Brain microvascular endothelial cell (primary cell): ENCODE results near the gene GTF2IRD1.

ENCODE experiments used
- DNase-seq: peaks from one replicate; pipeline ENCODE4 v3.0.0-alpha.2; 2020
- H3K27ac ChIP-seq: fragments of 250-450 bp; sonication (Bioruptor Pico); 2 replicates; pipeline ENCODE4 v1.5.1; 2020; ENCODE audit warnings: mild to moderate bottlenecking, moderate library complexity
- H3K27me3 ChIP-seq: fragments of 250-450 bp; sonication (Bioruptor Pico); replicated peaks from 2 replicates; pipeline ENCODE4 v1.5.1; 2020; ENCODE audit warnings: mild to moderate bottlenecking
- H3K36me3 ChIP-seq: fragments of 250-450 bp; sonication (Bioruptor Pico); replicated peaks from 2 replicates; pipeline ENCODE4 v1.5.1; 2020; ENCODE audit warnings: mild to moderate bottlenecking
- H3K4me3 ChIP-seq: 2 replicates; pipeline ENCODE4 v1.5.1; 2011; ENCODE audit warnings: low read depth, mild to moderate bottlenecking, control low read depth, low read length, moderate library complexity
- in situ Hi-C: cut with HindIII; loops from 2 replicates; pipeline ENCODE4 v1.10.0; 2017; ENCODE audit warnings: low sequenced_read_pairs, low pct_ligation_motif_present
- TF ChIP-seq, protein P1 (sequence below): IDR thresholded peaks from 2 replicates; pipeline ENCODE4 v1.5.1; 2011; ENCODE audit warnings: low read depth, mild to moderate bottlenecking, moderate library complexity, low read length, control low read depth, inconsistent platforms; ENCODE audit errors: missing control alignments

The GTF2IRD1 gene

DNA sequence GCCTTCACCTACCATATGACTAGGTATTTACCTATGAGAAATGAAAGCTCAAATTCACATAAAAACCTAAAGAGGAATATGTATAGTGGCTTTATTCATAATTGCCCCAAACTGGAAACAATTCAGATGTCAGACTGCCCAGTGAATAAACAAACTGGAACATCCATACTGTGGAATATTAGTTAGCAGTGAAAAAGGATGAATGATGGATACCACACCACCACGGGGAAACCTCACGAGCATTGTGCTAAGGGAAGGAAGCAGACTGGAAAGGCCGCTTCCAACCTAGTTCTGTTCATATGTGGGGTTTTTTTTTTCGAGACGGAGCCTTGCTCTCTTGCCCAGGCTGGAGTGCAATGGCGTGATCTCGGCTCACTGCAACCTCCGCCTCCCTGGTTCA is 16.8 kb downstream of the GTF2IRD1 start:
- Histone ChIP-seq H3K27ac (no peak overlapping the region), H3K4me3 (no peak overlapping the region), H3K27me3 (no peaks in the 10 kb centered on the region), H3K36me3 (no peaks in the 10 kb centered on the region)
- in situ Hi-C loops, result no loop called here
- no peak for DNase-seq
- TF ChIP-seq, protein P1, sequence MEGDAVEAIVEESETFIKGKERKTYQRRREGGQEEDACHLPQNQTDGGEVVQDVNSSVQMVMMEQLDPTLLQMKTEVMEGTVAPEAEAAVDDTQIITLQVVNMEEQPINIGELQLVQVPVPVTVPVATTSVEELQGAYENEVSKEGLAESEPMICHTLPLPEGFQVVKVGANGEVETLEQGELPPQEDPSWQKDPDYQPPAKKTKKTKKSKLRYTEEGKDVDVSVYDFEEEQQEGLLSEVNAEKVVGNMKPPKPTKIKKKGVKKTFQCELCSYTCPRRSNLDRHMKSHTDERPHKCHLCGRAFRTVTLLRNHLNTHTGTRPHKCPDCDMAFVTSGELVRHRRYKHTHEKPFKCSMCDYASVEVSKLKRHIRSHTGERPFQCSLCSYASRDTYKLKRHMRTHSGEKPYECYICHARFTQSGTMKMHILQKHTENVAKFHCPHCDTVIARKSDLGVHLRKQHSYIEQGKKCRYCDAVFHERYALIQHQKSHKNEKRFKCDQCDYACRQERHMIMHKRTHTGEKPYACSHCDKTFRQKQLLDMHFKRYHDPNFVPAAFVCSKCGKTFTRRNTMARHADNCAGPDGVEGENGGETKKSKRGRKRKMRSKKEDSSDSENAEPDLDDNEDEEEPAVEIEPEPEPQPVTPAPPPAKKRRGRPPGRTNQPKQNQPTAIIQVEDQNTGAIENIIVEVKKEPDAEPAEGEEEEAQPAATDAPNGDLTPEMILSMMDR, result no peak

DNA sequence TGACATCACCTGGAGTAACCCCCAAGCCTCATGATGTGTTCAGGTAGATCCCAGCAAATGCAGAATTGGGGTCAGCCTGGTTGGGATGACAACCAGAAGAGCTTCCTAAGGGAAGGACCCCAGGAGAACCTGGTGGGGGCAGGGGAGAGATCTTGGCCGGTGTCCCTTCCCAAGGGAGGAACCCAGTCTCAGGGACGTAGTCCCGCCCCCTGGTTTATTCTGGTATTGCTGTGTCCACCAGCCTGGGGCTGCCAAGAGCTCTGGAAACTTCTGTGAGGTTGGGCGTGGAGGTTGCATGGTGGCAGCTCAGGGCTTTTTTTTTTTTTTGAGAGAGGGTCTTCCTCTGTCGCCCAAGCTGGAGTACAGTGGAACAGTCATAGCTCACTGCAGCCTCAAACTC is 19.4 kb downstream of the GTF2IRD1 start:
- no peaks in the 10 kb centered on the region for H3K36me3 ChIP-seq
- no peak overlapping the region for H3K4me3 ChIP-seq
- no peak overlapping the region for H3K27ac ChIP-seq
- TF ChIP-seq, protein P1, result no peak
- in situ Hi-C loops, result no loop called here
- no peak for DNase-seq
- H3K27me3 ChIP-seq, result no peaks in the 10 kb centered on the region

DNA sequence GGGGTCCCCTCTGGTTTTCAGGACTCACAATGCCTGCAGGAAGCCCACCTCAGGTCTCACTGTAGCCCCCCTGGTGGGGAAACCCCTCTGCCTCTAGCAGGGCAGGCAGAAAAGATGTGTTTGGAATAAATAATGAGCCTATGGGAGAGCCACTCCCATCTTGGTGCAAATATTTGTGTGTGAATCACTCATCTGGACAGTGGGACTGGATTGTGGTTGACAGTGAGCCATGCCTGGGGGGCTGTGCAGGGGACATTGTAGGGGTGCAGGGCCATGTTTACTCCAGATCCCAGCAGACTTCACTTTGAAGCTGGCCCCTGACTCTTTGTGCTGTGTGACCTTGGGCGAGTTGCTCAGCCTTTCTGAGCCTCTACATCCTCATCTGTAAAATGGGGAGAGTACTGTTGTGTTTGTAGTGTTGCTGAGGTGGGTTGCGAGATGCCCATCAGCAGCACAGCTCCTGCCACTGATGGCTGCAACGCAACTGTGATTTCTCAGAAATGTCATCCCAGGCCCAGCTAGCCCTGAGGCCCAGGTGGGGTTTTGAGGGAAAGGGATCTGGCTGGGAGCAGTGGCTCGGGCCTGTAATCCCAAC is 20.7 kb downstream of the GTF2IRD1 start:
- Histone ChIP-seq H3K4me3 (no peak overlapping the region), H3K27ac (no peak overlapping the region), H3K27me3 (no peaks in the 10 kb centered on the region), H3K36me3 (no peaks in the 10 kb centered on the region)
- in situ Hi-C loops, result no loop called here
- peak; percentile 27 for DNase-seq
- TF ChIP-seq, protein P1, result no peak

DNA sequence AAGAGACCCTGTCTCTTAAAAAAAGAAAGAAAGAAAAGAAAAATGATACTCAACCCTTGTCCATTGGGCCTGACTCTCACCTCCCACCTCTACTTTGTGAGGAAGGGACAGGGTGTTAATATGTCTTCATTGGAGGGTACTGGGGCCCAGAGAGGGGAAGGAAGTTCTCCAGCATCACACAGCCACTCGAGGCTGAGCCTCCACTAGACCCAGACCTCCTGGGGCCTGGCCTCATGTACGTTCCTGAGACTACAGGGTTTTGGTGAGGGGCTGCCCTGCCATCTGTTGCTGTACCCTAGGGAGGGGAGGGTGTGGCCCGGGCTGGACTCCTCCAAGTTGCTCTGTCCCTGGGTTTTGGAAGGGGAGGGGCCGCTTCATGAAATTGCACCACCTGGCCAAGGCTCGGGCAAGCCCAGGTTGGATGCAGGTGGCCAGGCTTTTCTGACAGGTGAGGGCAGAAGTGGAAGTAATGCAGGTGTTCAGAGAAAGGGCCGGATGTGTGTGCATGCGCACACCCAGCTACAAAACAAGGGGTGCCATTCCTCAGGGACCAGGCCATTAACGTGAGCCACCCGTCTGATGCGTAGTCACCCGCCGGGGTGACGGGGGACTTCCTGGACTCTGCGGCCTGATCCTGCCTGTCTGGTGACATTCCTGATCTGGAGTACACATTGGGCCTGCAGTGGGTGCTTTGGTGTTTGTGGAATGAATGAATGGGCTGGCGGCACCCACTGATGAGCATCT is 21.7 kb downstream of the GTF2IRD1 start:
- TF ChIP-seq, protein P1, result no peak
- H3K27me3 ChIP-seq, result no peaks in the 10 kb centered on the region
- no peak for DNase-seq
- H3K27ac ChIP-seq, result no peak overlapping the region
- in situ Hi-C loops, result no loop called here
- no peak overlapping the region for H3K4me3 ChIP-seq
- no peaks in the 10 kb centered on the region for H3K36me3 ChIP-seq

DNA sequence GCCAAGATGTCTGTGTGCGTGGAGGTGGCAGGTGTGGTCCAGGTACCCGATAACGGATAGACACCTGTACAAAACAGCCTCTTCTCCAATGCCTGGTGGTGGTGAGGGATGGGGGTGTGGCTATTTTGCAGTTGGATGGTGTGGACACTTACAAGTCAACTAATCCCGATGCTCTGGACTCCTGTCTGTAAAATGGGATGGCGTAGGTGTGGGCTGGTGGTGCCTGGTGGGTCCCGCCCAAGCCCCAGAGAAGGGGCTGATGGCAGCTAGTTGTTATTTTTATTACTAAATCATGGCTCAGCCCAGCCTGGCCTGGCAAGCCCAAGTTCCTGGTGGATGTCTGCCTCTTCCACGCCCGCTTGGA is 22.3 kb downstream of the GTF2IRD1 start:
- TF ChIP-seq, protein P1, result no peak
- no peak overlapping the region for H3K27ac ChIP-seq
- no peak overlapping the region for H3K4me3 ChIP-seq
- H3K27me3 ChIP-seq, result no peaks in the 10 kb centered on the region
- DNase-seq, result no peak
- no peaks in the 10 kb centered on the region for H3K36me3 ChIP-seq
- in situ Hi-C loops, result no loop called here

DNA sequence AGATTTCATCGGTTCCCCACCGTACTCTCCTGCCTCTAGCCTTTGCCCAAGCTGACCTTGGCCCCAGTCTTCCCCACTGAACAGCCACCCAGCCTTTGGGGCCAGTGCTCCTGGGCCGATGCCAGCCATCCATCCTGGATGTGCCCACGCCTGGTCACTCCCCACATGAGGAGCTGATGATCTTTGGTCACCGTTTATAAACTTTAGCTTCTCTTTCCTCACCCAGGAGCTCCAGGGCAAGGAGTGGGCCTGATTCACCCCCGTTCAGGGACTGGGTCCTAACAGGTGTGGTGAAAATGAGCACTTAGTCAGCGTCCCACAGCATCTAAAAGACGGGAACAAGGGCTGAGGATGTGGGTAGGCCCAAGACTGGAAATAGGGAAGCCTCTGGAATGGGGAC is 22.9 kb downstream of the GTF2IRD1 start:
- Histone ChIP-seq H3K36me3 (no peaks in the 10 kb centered on the region), H3K27ac (no peak overlapping the region), H3K4me3 (no peak overlapping the region), H3K27me3 (no peaks in the 10 kb centered on the region)
- DNase-seq, result no peak
- in situ Hi-C loops, result no loop called here
- TF ChIP-seq, protein P1, result no peak
